Ammon's horn (tissue), 1 donor: ENCODE results near the gene NTN1.

ENCODE experiments used
- DNase-seq: peaks from one replicate; pipeline ENCODE4 v3.0.0-alpha.2; 2016; ENCODE audit warnings: low spot score

The NTN1 gene

DNA sequence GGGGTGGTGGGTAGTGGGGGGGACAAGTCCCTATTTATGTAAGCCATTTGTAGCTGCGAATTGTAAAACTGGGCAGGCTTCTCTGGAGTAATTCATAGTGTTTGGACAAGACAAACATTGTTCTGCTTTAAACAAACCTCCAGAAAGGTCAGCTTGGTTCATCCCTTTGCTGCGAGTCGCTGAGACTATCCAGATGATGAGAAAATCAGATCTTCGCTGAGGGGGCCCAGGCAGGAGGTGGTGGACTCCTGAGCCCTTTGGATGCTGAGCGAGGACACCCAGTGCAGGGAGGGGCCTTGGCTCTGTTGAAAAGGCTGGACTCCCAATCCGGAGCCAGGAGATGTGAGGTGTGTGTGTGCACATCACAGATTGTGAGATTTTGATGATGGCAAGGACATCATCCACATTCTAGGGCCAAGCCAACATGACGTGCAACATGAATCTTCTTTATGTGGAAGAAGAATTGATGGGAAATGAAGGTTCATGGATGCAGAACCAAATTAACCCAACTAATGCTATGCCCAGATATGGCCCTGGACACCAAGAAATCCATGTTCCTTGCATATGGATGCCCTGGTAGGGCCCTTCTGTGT lies 15.0 kb upstream of the NTN1 start:
- DNase-seq, result no peak

DNA sequence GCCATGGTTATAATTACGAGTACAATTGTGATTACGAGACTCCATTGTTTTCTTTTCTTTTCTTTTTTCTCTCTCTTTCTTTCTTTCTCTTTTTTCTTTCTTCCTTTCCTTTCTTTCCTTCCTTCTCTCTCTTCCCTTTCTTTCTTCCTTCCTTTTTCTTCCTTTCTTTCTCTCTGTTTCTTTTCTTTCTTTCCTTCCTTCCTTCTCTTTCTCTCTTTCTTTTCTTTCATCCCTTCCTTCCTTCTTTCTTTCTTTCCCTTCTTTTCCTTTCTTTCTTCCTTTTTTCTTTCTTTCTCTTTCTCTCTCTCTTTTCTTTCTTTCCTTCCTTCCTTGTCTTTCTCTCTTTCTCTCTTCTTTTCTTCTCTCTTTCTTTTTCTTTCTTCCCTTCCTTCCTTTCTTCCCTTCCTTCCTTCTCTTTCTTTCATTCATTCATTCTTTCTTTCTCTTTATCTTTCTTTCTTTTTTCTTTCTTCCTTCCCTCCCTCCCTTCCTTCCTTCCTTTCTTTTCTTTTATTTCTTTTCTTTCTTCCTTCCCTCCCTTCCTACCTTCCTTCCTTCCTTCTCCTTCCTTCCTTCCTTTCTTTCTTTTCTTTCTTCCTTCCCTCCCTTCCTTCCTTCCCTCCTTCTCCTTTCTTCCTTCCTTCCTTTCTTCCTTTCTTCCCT lies 14.1 kb upstream of the NTN1 start:
- no peak for DNase-seq

DNA sequence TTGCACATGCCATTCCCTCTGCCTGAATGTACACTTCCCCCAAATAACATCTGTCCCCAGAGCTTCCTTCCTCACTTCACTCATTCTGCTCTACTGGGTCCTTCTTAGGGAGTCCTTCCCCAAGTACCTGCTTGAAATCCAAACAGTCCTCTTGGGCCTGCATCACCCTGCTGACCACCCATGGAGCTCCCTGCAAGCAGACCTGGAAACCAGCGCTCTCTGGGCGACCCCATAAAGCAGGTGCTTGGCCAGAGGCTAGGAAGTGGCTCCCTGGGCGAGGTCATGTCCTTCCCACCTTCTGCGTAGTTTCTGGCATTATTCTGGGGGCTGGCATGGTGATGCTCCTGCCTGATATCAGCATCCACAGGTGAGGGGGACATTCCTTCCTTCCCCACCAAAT lies 12.2 kb upstream of the NTN1 start:
- no peak for DNase-seq

DNA sequence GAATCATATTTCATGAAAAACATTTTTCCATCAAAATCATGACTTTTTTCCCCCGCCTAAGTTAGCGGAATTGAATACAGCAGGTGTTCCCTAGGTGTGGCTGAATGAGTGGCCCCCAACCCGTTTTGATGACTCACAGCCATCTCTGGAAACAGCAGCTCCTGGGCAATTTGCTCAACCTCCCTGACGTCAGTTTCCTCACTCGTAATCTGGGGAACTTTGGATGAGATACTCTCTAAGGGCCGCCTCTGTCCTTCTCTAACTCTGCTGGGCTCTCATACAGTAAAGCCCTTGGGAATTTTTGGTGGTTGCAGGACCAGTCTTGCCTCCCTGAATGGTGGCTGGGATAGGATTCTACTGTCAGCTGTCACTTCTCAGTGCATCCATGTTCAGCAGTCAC lies 11.6 kb upstream of the NTN1 start:
- no peak for DNase-seq

DNA sequence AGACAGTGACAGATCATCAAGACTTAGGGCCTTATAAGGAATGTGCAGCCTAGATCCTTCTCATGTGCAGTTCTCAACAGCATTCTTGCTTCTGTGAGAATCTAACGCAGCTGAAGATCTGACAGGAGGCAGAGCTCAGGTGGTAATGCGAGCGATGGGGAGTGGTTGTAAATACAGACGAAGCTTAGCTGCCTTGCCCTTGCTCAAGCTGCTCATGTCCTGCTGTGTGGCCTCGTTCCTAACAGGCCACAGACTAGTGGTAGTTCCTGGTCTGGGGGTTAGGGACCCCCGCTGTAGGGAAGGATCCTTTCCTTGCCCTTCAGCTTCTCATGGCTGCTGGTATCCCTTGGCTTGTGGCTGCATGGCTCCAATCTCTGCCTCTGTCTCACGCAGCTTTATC lies 10.3 kb upstream of the NTN1 start:
- DNase-seq, result no peak

DNA sequence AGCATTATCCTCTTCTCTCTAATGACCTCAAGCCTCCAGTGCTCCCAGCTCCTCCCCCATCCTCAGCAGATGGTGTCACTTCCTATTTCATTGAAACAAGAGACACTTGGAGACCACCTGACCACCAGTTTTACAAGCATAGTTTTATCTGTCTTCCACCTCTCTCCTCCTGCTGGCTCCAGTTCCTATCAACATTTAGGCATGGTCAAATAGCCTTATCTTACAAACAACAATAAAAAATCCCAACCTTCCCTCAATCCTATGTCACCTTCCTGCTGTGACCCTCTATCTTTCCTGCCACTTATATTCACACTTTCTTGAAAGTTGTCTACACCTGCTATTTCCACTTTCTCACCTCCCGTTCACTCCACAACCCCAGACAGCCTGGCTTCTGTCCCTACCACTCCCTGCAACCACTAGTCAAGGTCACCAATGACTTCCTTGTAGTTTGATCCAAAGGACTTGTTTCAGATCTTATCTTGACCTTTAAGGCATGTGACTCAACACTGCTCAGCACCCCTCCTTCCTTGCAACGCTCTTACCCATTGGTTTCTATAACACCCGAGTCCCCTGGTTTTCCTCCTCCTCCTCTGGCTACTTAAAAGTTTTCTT lies 4.3 kb upstream of the NTN1 start:
- DNase-seq, result no peak

DNA sequence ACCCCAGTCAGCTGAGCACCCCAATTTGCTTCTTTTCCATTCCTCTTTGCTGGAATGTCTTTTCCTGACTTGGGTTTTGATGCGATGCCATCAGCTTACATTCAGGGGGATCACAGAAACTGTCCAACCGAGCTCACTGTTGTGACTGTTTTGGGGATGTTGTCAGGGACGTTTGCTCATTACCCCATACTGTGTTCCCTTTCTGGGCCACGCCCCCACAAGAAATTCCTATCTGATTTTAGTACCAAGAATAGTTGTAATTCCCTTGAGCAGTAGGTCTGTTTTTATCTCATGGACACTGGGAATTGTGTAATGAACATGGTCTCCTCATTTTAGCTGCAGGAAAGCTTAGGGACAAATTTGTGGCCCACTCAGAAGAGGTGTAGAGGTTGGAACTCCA lies 2.6 kb upstream of the NTN1 start:
- no peak for DNase-seq

DNA sequence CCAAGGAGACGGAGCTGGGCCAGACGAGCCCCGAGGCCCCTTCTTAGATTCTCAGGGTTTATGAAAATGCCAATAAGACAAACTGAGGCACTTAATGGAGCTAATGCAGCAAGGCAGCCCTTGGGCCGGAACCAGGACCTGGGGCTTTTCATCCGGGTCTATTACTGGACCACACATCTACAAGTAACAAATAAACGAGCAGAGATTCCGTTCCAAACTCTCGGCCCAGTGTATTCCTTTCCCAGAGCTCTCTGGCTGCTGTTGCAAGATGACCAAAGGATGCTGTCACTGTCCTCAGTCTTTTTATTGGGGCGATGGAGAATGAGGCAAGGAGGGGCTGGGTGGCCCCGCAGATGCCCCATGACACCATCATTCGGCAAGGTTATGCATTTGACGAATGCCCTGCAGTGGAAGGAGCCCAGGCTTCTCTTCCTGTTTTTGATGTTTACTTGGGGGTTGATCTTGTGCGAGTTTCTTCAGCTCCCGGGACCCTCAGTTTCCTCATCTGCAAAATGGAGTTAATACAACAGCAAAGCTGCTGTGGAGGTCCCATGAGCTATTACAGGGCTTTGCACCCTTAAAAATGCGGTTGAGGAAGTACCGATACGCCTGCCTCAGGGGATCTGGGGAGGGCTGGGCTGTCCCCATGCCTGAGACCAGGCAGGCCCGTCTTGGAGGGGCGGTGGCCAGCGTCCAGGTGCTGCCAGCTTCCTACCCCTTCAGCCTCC lies 1.1 kb upstream of the NTN1 start:
- no peak for DNase-seq

DNA sequence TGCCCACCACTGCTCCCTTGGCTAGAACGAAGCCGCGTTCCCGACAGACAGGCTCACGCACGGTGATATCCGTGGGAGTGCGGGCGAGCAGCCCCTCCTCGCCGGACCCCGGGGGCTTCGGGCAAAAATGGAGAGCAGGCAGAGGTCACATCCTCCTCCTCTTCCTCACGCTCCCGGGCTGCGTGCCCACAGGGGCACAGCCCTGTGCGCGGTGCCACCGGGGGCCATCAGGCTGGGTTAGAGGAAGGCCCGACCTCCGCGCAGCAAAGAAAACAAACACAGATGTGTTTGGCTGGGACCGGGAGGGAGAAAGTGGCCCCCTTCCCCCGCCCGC lies 519 bp upstream of the NTN1 start:
- DNase-seq, result no peak

DNA sequence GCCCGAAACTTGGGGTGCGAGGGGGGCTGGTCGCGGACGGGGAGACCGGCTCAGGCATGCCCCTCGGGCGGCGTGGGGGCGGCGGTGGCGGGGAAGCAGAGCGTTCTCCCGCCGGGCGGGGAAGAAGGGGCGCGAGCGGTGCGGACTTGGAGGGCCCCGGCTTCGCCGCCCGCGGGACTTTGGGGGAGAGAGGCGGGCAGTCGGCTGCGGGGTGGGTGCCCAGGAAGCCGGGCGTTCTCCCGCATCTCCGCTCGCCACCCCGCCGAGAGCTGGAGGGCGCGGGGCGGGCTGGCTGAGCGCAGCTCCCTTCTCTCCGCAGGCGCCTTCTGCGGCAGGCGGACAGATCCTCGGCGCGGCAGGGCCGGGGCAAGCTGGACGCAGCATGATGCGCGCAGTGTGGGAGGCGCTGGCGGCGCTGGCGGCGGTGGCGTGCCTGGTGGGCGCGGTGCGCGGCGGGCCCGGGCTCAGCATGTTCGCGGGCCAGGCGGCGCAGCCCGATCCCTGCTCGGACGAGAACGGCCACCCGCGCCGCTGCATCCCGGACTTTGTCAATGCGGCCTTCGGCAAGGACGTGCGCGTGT lies 772 bp downstream of the NTN1 start:
- no peak for DNase-seq

DNA sequence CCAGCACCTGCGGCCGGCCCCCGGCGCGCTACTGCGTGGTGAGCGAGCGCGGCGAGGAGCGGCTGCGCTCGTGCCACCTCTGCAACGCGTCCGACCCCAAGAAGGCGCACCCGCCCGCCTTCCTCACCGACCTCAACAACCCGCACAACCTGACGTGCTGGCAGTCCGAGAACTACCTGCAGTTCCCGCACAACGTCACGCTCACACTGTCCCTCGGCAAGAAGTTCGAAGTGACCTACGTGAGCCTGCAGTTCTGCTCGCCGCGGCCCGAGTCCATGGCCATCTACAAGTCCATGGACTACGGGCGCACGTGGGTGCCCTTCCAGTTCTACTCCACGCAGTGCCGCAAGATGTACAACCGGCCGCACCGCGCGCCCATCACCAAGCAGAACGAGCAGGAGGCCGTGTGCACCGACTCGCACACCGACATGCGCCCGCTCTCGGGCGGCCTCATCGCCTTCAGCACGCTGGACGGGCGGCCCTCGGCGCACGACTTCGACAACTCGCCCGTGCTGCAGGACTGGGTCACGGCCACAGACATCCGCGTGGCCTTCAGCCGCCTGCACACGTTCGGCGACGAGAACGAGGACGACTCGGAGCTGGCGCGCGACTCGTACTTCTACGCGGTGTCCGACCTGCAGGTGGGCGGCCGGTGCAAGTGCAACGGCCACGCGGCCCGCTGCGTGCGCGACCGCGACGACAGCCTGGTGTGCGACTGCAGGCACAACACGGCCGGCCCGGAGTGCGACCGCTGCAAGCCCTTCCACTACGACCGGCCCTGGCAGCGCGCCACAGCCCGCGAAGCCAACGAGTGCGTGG lies 1.5 kb downstream of the NTN1 start:
- no peak for DNase-seq

DNA sequence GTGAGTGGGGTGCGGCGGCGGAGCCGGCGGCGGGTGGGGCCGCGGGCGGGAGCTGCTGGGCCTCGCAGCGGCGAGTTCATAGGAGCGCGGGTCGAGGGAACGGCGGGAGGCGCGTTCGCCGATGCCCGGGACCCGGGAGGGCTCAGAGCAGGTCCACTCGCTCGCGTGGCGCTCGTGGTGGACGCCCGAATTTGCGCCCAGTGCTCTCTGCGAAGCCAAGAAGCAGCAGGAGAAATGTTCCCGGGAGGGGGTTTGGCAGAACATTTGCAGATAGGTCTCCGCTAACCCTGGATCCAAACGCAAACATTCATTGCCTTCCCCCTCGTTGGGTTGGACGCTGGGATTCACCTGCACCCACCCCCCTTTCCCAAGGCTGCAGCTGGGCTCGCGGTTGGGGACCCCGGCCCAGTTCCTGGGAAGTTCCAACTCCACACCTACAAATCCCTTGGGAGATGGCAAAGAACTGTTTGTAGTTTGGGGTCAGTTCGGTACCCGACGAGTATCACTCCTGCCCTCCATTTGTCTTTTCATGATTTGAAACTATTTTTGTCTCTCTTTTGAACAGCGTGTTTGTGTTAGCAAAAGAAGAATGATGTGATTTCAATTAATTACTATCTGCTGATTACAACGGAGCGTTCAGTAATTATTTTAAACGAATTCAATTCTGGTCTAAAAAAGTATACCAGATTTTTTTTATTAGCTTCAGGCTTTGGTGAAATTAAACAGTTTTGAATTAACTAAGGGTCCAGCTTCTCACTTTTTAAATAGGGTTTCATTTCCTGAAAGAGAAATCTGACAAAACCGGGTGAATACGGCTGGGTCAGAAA lies 2.3 kb downstream of the NTN1 start:
- DNase-seq, result no peak

DNA sequence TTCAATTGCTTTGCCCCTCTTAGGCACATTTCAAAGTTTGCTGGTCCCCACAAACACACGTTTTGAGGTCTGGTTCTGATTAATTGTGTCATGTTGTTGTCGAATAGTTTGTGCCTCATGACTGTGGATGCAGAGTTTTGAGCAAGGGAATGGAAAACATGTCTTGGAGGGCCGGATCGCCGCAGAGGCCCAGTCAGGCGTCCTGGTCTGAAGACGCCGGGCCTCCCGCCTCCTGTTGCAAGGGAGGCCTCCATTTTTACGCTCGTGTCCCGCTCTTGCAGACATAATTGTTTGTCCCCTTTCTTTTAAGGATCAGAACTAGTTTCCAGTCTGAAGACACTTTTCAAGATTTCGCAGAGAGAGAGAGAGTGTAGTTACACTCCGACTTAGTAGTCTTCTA lies 3.2 kb downstream of the NTN1 start:
- DNase-seq, result no peak

DNA sequence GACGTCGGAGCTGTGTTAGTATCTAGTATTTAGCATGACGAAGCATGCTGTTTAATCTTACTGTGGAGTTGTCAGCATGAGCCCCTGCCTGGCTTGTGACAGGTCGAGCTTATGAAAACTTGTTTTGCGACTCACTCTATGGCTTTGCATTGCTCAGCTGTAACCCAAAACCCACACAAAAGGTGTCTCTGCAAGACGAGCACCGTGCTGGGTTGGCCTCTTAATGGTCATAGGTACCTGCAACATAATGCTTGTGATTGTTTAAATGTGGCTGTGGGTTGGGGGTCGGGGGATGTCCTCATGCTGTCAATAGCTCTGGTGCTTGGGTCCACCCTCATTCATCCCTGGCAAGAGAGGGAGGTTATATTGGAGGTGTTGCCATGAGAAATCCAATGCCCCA lies 5.4 kb downstream of the NTN1 start:
- DNase-seq, result no peak

DNA sequence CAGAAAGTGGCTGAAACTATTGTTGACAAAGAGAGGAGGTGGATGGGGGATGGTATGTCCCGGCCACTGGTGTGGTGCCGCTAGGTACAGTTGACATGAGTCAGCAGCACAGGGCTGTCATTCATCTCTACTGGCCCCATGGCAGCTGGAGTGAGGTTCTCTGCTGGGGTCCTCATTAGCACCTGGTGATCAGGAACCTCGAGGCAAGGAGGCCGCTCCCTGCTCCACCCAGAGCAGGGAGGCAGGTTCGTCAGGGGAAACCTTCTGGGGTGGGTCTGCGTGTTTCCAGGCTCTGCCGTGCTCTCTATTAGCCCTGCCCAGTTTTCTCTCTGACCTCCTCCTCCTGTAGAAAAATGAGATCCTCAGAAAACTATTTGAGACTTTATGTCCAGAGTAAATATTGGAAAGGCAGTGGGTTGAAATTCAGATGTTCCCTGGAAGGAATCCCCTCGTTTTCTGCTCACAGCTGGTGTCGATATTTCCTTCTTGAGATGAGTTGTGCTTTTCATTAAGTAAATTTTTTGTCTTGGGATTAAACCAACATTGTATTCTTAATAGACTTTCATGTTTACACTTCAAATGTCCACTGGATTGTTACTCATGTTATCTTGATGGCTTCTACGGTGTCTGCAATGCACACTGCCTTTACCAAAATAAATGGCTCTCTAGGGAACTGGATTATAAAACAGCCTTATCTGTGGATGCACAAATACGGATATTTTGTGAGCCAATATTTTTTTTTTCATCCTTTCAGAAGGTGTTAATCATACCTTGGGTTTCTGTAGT lies 7.1 kb downstream of the NTN1 start:
- no peak for DNase-seq

DNA sequence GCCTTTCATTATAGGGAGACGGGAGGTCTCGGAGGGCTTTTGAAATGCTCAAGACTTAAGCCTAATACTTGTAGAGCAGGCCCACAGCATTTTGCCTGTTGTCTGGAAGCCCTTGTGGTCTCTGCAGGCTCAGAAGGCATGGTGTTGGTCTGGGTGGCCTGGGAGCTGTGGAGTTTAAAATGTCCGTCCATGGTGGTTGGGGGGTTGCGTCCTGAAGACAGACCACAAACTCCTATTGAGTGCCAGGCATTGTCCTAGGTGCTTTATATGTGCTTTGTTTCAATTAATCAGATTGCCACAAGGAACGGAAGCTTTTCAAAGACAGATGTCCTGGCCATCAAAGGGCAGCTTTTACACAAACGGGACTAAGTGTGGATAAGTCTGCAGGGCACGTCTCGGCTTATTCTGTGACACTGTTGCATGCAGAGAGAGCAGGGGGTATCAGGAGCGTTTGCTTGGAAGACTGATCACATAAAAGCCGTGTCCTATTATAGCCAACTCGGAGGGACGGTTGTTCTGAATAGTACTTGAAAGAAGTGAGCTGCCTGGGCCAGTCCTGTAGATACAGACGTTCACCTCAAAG lies 7.8 kb downstream of the NTN1 start:
- no peak for DNase-seq

DNA sequence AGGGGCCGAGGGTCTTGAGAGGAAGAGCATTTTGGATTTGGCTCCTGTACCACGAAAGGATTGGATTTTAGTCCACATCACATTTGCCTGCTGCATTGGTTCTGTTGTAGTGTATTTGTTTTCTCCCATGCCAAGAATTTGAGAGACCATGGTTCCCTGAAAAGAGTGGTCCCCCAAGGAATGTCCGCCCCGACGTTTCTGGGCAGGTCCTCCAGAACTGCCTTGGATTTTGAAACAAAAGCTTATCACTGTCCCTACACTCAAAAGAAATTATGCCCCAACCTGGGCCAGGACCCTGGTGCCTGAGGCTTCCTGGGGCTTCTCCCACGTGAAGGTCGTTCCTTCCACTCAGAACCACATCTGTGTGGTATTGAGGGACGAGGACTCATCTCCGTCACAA lies 10.8 kb downstream of the NTN1 start:
- no peak for DNase-seq

DNA sequence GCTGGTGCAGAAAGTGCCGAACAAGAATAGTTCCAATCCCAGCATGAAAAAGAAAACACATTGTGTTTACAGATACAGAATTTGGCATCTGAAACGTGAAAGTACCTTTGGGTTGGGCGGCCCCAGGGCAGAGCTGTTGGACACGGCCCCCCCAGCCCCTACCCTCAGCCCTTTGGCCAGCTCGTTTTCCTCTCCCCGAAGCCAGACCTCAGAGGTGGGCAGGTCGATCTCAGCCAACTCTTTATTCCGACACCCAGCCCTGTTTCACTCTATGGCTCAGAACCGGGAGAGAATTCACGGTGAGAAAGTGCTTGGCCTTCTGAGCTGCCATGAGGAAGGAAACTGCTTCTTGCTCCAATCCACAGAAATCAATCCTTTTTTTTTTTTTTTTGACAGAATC lies 11.3 kb downstream of the NTN1 start:
- DNase-seq, result no peak

DNA sequence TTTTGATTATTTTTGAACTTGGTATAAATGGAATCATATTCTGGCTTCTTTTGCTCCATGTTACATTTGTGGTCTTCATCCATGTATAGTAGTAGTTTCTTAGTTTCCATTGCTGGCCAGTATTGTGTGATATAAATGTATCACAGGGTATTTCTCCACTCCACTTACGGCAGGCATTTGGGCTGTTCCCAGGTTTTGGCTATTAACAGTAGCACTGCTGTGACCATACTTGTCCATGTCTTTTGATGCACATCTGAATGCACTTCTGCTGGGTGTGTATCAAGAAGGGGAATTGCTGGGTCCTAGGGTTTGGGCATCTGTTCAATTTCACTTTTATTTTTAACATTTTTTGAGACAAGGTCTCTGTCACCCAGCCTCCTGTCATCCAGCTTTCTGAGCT lies 13.9 kb downstream of the NTN1 start:
- DNase-seq, result no peak

DNA sequence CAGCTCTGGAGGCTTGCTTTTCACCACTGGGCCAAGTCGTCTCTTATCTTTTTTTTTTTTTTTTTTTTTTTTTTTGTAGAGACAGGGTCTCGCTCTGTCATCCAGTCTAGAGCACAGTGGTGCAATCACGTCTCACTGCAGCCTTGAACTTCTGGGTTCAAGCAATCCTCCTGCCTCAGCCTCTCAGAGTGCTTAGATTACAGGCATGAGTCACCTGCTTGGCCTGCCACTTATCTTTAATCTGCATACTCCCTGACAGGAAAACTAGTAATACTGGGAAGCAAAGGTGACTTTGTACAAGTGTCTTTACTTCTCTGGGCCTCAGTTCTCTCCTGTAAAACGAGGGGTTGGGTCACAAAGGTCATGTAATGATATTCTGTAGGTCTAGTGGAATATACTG lies 15.0 kb downstream of the NTN1 start:
- DNase-seq, result no peak
